GM10248 (cell line): ENCODE results near the gene SYT7.

Source experiments
- CTCF ChIA-PET: fragments of 300-600 bp; sonication (Branson Sonifier 250); formaldehyde crosslinking; extraction: SDS; loops from one replicate; lab custom pipeline; 2021; ENCODE audit warnings: antibody characterized with exemption; lab: Yijun Ruan, JAX
- POLR2A ChIA-PET: fragments of 350-650 bp; sonication (Branson Sonifier 250); formaldehyde crosslinking; extraction: SDS; loops from one replicate; lab custom pipeline; 2020; ENCODE audit warnings: antibody characterized with exemption; lab: Yijun Ruan, JAX
- DNase-seq: peaks from one replicate; pipeline ENCODE4 v3.0.0; 2012; ENCODE audit errors: extremely low spot score
- TF ChIP-seq, protein P1 (sequence below): IDR thresholded peaks from 2 replicates; pipeline ENCODE4 v1.5.1; 2012; ENCODE audit warnings: mild to moderate bottlenecking, low read depth; ENCODE audit errors: extremely low read depth, missing control alignments, control extremely low read depth

SYT7 gene

GRCh38 chr11:61542024-61542461 is 38.8 kb downstream of the SYT7 start:
- TF ChIP-seq, protein P1, sequence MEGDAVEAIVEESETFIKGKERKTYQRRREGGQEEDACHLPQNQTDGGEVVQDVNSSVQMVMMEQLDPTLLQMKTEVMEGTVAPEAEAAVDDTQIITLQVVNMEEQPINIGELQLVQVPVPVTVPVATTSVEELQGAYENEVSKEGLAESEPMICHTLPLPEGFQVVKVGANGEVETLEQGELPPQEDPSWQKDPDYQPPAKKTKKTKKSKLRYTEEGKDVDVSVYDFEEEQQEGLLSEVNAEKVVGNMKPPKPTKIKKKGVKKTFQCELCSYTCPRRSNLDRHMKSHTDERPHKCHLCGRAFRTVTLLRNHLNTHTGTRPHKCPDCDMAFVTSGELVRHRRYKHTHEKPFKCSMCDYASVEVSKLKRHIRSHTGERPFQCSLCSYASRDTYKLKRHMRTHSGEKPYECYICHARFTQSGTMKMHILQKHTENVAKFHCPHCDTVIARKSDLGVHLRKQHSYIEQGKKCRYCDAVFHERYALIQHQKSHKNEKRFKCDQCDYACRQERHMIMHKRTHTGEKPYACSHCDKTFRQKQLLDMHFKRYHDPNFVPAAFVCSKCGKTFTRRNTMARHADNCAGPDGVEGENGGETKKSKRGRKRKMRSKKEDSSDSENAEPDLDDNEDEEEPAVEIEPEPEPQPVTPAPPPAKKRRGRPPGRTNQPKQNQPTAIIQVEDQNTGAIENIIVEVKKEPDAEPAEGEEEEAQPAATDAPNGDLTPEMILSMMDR, result no peak
- ChIA-PET CTCF (interaction anchor here (1.4 to 3.1 kb wide), 2 partner anchors 10 to 25 kb away, joined by 5 to 8 read pairs; no protein-coding TSS in a partner anchor), POLR2A (interaction anchor here (0.6 kb wide), 1 partner anchor 18 kb away, joined by 3 read pairs; no protein-coding TSS in a partner anchor)
- no peak for DNase-seq

DNA sequence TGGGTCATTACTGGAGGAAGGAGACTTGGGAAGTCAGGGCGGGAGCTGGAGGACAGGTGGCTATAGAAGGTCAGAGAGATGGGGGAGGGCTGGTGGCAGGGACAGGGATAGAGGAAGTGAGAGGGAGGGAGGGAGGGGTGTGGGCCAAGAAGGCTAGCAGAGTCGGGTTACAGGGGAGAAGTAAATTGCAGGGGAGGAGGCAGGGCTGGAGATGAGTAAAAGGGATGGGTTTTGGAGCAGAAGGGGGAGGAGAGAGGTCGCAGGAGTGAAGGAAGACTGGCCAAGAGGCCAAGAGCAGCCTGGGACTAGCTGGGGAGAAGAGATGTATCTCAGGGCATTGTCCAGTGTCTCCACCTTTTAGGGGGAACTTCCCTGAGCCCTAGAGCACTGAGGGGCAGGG is 39.3 kb downstream of the SYT7 start:
- TF ChIP-seq, protein P1, result no peak
- ChIA-PET CTCF (interaction anchor here (1.4 to 3.1 kb wide), 2 partner anchors 10 to 25 kb away, joined by 5 to 8 read pairs; no protein-coding TSS in a partner anchor), POLR2A (interaction anchor here (0.6 kb wide), 1 partner anchor 18 kb away, joined by 3 read pairs; no protein-coding TSS in a partner anchor)
- DNase-seq, result peak; percentile 55

- ChIA-PET CTCF (interaction anchor here (1.2 to 2.0 kb wide), 3 partner anchors 9 to 24 kb away, joined by 3 to 10 read pairs (median 5); no protein-coding TSS in a partner anchor), POLR2A (no interaction called here)
- no peak for DNase-seq
- TF ChIP-seq, protein P1, result no peak
Observed at GRCh38 chr11:61540528-61540927, 40.3 kb downstream of the SYT7 start.

DNA sequence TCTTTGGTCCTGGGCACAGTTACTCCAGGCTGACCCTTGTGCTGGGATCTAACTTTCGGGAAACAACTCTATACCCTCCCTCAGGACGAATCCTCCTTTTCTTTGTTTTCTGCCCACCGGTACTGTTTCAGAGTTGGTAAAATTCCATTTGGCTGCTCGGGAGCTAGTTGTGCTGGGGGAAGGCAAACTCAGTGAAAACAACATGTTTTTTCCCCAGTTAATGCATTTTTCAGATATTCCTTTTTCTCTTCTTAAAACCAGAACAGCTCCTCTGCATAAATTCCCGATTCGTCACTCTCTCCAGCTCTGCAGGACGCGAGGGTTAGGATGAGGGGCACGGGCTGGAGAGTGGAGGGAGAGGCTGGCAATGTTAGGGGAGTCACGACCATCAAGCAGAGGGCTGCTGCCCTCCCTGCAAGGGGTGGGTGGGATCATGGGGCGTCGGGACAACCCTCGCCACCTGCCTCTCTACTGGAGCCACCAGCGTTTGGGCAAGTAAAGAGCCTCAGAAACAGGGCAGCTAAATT is 41.0 kb downstream of the SYT7 start:
- ChIA-PET POLR2A (no interaction called here), CTCF (interaction anchor here (1.1 to 2.0 kb wide), 4 partner anchors 9 to 203 kb away, joined by 3 to 10 read pairs (median 4); no protein-coding TSS in a partner anchor)

GRCh38 chr11:61539006-61539405 is 41.9 kb downstream of the SYT7 start:
- POLR2A ChIA-PET, result no interaction called here
- CTCF ChIA-PET, result interaction anchor here (1.1 to 2.0 kb wide), 4 partner anchors 8 to 203 kb away, joined by 3 to 10 read pairs (median 4); no protein-coding TSS in a partner anchor
- DNase-seq, result no peak
- TF ChIP-seq, protein P1, result no peak

More for the DNA sequence above, 41.0 kb downstream of the SYT7 start:
- DNase-seq, result no peak
- TF ChIP-seq, protein P1, result no peak

DNA sequence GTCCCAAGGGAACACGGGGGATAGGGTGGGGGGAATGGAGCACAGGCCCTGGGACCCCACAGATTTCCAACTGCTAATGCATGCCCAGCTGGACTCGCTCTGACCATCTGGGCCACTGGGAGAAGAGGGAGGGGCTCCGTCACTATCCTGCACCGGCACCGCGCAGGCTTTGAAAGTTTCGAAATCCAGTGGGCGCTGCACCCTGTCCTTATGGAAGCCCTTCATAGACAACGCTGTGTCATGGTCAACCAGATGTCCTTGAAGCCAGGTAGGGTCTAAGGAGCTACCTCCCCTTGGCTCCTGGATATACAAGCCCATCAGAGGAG is 42.3 kb downstream of the SYT7 start:
- ChIA-PET POLR2A (no interaction called here), CTCF (no interaction called here)
- TF ChIP-seq, protein P1, result no peak
- no peak for DNase-seq
